ENCODE results near the gene ANGPTL4. TPM values are rescaled to one million over a fixed set of nuclear protein-coding genes. Genes with fewer than 3 reads are reported as not detected.

Gene ANGPTL4
- total and polyA plus RNA-seq, 9 of the 15 experiments (the other 6 are each of a cell fraction or from before 2014, with no cell fraction given) = 0.05 to 0.77 (median 0.22) TPM; not detected in 4

- TF ChIP-seq CREB3 (tag; conservative IDR thresholded peaks at IDR 0.05; ENCODE audit: low read depth) = no peak
- no peak for TF ChIP-seq ATF1 (CRISPR knock-in tag; IDR thresholded peaks at IDR 0.05)
- TF ChIP-seq ATF1 (tag; IDR thresholded peaks at IDR 0.05) = peak; percentile 70
- TF ChIP-seq, protein P1, sequence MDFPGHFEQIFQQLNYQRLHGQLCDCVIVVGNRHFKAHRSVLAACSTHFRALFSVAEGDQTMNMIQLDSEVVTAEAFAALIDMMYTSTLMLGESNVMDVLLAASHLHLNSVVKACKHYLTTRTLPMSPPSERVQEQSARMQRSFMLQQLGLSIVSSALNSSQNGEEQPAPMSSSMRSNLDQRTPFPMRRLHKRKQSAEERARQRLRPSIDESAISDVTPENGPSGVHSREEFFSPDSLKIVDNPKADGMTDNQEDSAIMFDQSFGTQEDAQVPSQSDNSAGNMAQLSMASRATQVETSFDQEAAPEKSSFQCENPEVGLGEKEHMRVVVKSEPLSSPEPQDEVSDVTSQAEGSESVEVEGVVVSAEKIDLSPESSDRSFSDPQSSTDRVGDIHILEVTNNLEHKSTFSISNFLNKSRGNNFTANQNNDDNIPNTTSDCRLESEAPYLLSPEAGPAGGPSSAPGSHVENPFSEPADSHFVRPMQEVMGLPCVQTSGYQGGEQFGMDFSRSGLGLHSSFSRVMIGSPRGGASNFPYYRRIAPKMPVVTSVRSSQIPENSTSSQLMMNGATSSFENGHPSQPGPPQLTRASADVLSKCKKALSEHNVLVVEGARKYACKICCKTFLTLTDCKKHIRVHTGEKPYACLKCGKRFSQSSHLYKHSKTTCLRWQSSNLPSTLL (IDR thresholded peaks at IDR 0.05) = no peak
- TF ChIP-seq NEUROD1 (IDR thresholded peaks at IDR 0.05; ENCODE audit: borderline replicate concordance, low read depth, low read length, partially characterized antibody) = peak; percentile 83
- peak; percentile 92 for TF ChIP-seq NFYB (IDR thresholded peaks at IDR 0.05; ENCODE audit: extremely low read depth, insufficient read length)
- TF ChIP-seq ETV6 (IDR thresholded peaks at IDR 0.05; ENCODE audit: borderline replicate concordance in 1 of 2, low read depth in 2 of 2, low read length in 1 of 2) = no peak
- no peak for TF ChIP-seq ETV6 (CRISPR knock-in tag; IDR thresholded peaks at IDR 0.05; ENCODE audit: borderline replicate concordance)
- no peak for TF ChIP-seq ZNF644 (tag; IDR thresholded peaks at IDR 0.05; ENCODE audit: low read depth)
- no peak for TF ChIP-seq ETV5 (CRISPR knock-in tag; IDR thresholded peaks at IDR 0.05; ENCODE audit: low read depth)
- TF ChIP-seq ZFP30 (CRISPR knock-in tag; IDR thresholded peaks at IDR 0.05; ENCODE audit: borderline replicate concordance) = no peak
- peak; percentile 80 for TF ChIP-seq NFIC (IDR thresholded peaks at IDR 0.05)
- TF ChIP-seq ZNF445 (CRISPR knock-in tag; IDR thresholded peaks at IDR 0.05; ENCODE audit: low read depth) = no peak
- peak; percentile 86 to 99 for TF ChIP-seq TEAD1 (CRISPR knock-in tag; IDR thresholded peaks at IDR 0.05)
- no peak for TF ChIP-seq ZNF586 (CRISPR knock-in tag; conservative IDR thresholded peaks at IDR 0.05)
- peak; percentile 40 for TF ChIP-seq CREM (IDR thresholded peaks at IDR 0.05; ENCODE audit: low read depth)
- no peak for TF ChIP-seq CBX2 (IDR thresholded peaks at IDR 0.05; ENCODE audit: insufficient read depth, low read length, poor library complexity, severe bottlenecking)
- no peak for TF ChIP-seq CLOCK (CRISPR knock-in tag; IDR thresholded peaks at IDR 0.05; ENCODE audit: borderline replicate concordance)
- no peak for TF ChIP-seq ATF6 (CRISPR knock-in tag; IDR thresholded peaks at IDR 0.05)
- peak; percentile 72 for TF ChIP-seq EGR1 (conservative IDR thresholded peaks at IDR 0.05)
These were observed 21.1 kb upstream of the ANGPTL4 start, which contains the start of gene KANK3 (continued) for GRCh38 chr19:8342684-8343482.
